SK-N-SH (cell line): Measurements from ENCODE around the gene UBAP1L. TPM values are rescaled to one million over a fixed set of nuclear protein-coding genes. Genes with fewer than 3 reads are reported as not detected.

ENCODE experiments used
- CTCF ChIA-PET: fragments of 300-600, 350-600 bp; formaldehyde crosslinking; extraction: SDS; loops from one replicate; lab custom pipeline; 2021; lab: Yijun Ruan, JAX
- POLR2A ChIA-PET: fragments of 350-600 bp; sonication (Branson Sonifier 250); formaldehyde crosslinking; extraction: SDS; loops from one replicate; lab custom pipeline; 2020; ENCODE audit warnings: antibody characterized with exemption, inconsistent platforms; lab: Yijun Ruan, JAX
- DNase-seq: peaks from one replicate; pipeline ENCODE4 v3.0.0; 2012
- H2AFZ ChIP-seq: fragments of 200-600 bp; sonication (generic); 2 replicates; pipeline ENCODE4 v1.8.1; 2016; ENCODE audit warnings: antibody characterized with exemption, mild to moderate bottlenecking, low read depth
- H3F3A ChIP-seq: fragments of 200-600 bp; sonication (generic); replicated peaks from 2 replicates; pipeline ENCODE3; 2016; ENCODE audit warnings: antibody characterized with exemption, mild to moderate bottlenecking; ENCODE audit not compliant: insufficient read depth
- H3K27ac ChIP-seq, 2 experiments: fragments of 200-500 bp in 1 of 2; fragments of 200-600 bp in 1 of 2; sonication (Bioruptor generic) in 1 of 2; sonication (generic), shearing (Covaris generic) in 1 of 2; 2 replicates each; pipeline versions ENCODE4 v1.5.1 to v1.6.1; 2014 to 2016; ENCODE audit warnings: low read depth in 2 of 2, inconsistent platforms in 1 of 2, low read length in 1 of 2, mild to moderate bottlenecking in 1 of 2, mixed read lengths in 1 of 2
- H3K27me3 ChIP-seq: fragments of 200-600 bp; sonication (generic), shearing (Covaris generic); 2 replicates; pipeline ENCODE4 v1.6.1; 2016; ENCODE audit warnings: mixed run types; ENCODE audit not compliant: insufficient read depth
- H3K36me3 ChIP-seq, 2 experiments: fragments of 200-500 bp in 1 of 2; fragments of 200-600 bp in 1 of 2; sonication (Bioruptor generic) in 1 of 2; sonication (generic) in 1 of 2; replicated peaks in 1 of 2; 2 replicates each; pipeline versions ENCODE3 to v1.5.1; 2014 to 2016; ENCODE audit warnings: low read length in 1 of 2, mild to moderate bottlenecking in 1 of 2; ENCODE audit not compliant: insufficient read depth in 2 of 2, control insufficient read depth in 1 of 2
- H3K4me1 ChIP-seq, 2 experiments: fragments of 200-500 bp in 1 of 2; fragments of 200-600 bp in 1 of 2; sonication (Bioruptor generic) in 1 of 2; sonication (generic), shearing (Covaris generic) in 1 of 2; 2 replicates each; pipeline versions ENCODE4 v1.5.1 to v1.6.1; 2014 to 2016; ENCODE audit warnings: low read depth in 1 of 2, low read length in 1 of 2, mixed run types in 1 of 2; ENCODE audit not compliant: insufficient read depth in 2 of 2, control insufficient read depth in 1 of 2
- H3K4me2 ChIP-seq: fragments of 200-600 bp; sonication (generic), shearing (Covaris generic); 2 replicates; pipeline ENCODE4 v1.6.1; 2017; ENCODE audit warnings: mixed run types
- H3K4me3 ChIP-seq, 2 experiments: fragments of 200-500 bp in 1 of 2; fragments of 200-600 bp in 1 of 2; sonication (Bioruptor generic) in 1 of 2; sonication (generic), shearing (Covaris generic) in 1 of 2; 2 replicates each; pipeline versions ENCODE4 v1.5.1 to v1.8.1; 2014 to 2016; ENCODE audit warnings: low read depth in 2 of 2, inconsistent platforms in 1 of 2, low read length in 1 of 2, mild to moderate bottlenecking in 1 of 2, mixed read lengths in 1 of 2, moderate library complexity in 1 of 2
- H3K79me2 ChIP-seq: fragments of 200-600 bp; sonication (generic); 2 replicates; pipeline ENCODE4 v1.8.1; 2017; ENCODE audit warnings: mild to moderate bottlenecking; ENCODE audit not compliant: insufficient read depth
- H3K9ac ChIP-seq: fragments of 200-600 bp; sonication (generic); 2 replicates; pipeline ENCODE4 v1.6.1; 2017; ENCODE audit warnings: mixed run types
- H3K9me2 ChIP-seq: fragments of 200-600 bp; sonication (generic); 2 replicates; pipeline ENCODE4 v1.6.1; 2017; ENCODE audit warnings: mixed run types
- H3K9me3 ChIP-seq: fragments of 200-600 bp; sonication (generic); 2 replicates; pipeline ENCODE4 v1.6.1; 2017; ENCODE audit warnings: mixed run types, mild to moderate bottlenecking, moderate library complexity
- H4K20me1 ChIP-seq: fragments of 200-600 bp; sonication (generic); 2 replicates; pipeline ENCODE4 v1.6.1; 2017; ENCODE audit warnings: mild to moderate bottlenecking, mixed run types; ENCODE audit not compliant: insufficient read depth
- MXI1 ChIP-seq: IDR thresholded peaks from 2 replicates; pipeline ENCODE4 v1.6.1; 2012; ENCODE audit warnings: mild to moderate bottlenecking, low read depth, low read length, improper control_type of control experiment
- POLR2AphosphoS5 ChIP-seq: IDR thresholded peaks from 2 replicates; pipeline ENCODE4 v1.6.1; 2012; ENCODE audit warnings: low read depth, low read length
- WGBS: methylation state at CpG from one replicate; pipeline ENCODE4 v1.1.6; 2017; ENCODE audit warnings: low lambda C conversion rate; 5-methylcytosine and 5-hydroxymethylcytosine counted together
- polyA plus RNA-seq, 3 experiments: library from polyadenylated mRNA; depleted of rRNA; stranded (reverse); fragments of >200 nt; gene quantifications; 2 replicates each; pipeline ENCODE4 v1.2.3, GENCODE V29; 2012
- small RNA-seq, 7 experiments: library from RNA; depleted of rRNA; stranded (forward); fragments of <200 nt; gene quantifications; one replicate each; pipeline ENCODE3, GENCODE V24; 2012

Gene UBAP1L
- polyA plus RNA-seq, 1 of the 3 experiments (the other 2 are of a cell fraction): 1.8 TPM

DNA sequence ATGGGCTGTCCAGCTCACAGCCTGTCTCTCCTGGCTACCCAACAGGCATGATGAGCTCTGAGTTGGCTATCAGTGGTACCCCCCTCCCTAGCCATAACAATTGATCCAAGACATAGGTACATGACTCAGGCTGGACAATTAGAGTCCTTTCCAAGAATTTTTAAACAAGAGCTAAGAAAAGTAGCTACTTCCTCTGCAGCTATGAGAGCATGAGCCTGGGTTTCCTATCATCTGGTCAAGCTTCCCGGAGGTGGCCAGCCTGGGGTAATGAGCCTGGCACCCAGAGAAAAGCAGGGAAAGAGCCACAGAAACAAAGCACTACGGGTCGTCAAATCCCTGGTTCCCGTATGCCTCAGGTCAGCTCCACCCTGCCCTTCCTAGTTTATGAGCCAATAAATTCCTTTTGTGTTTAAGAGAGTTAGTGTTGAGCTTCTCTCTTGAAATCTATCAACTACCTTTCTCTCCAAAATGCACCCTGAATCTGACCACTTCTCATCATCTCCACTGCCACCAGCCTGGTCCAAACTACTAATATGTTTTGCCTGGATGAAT is 72.1 kb downstream of the UBAP1L start:
- H3K4me2 ChIP-seq: no peak overlapping the region

More for the DNA sequence above, 72.1 kb downstream of the UBAP1L start:
- no peak for DNase-seq
- TF ChIP-seq MXI1: no peak
- TF ChIP-seq POLR2AphosphoS5: no peak
- Histone ChIP-seq H3K4me3 (no peak overlapping the region), H3K4me1 (peaks cover 0 to 7% of the 10 kb centered on the region in 2 experiments; a peak in 1 of 4 replicates), H3F3A (no peaks in the 10 kb centered on the region), H2AFZ (no peak overlapping the region), H3K27me3 (no peaks in the 10 kb centered on the region), H3K9me3 (no peaks in the 10 kb centered on the region), H3K9me2 (no peaks in the 10 kb centered on the region), H4K20me1 (no peaks in the 10 kb centered on the region), H3K27ac (no peak overlapping the region), H3K79me2 (no peaks in the 10 kb centered on the region), H3K36me3 (no peaks in the 10 kb centered on the region), H3K9ac (no peak overlapping the region)
- POLR2A ChIA-PET: no interaction called here
- CTCF ChIA-PET: interaction anchor here (1.2 to 4.2 kb wide), 6 partner anchors 9 to 315 kb away, joined by 3 to 21 read pairs (median 4); partner anchors contain the start of gene RASL12
- 89% methylated on average over 4 of the region's 4 CpGs for WGBS

Small RNA genes lying within 50 kb of the gene (small RNA-seq; reads per million reads assigned to genes)
- 0 reads per million in 7 experiments for gene AC013553.1

Other genes starting within 250 kb of the UBAP1L start
- 7.2 and 8.6 TPM in 2 replicates for gene ANKDD1A, start 203.3 kb downstream of the UBAP1L start, polyA plus RNA-seq (2012; rRNA removed)
- 56.5 and 57.1 TPM in 2 replicates for gene SPG21, start 125.3 kb downstream of the UBAP1L start, polyA plus RNA-seq (2012; rRNA removed)
- gene MTFMT, start 85.6 kb downstream of the UBAP1L start, polyA plus RNA-seq (2012; rRNA removed): 12.1 and 12.7 TPM in 2 replicates
- gene SLC51B, start 69.8 kb downstream of the UBAP1L start, polyA plus RNA-seq (2012; rRNA removed): not detected in 2 replicates
- gene RASL12, start 47.2 kb downstream of the UBAP1L start, polyA plus RNA-seq (2012; rRNA removed): not detected in 2 replicates
- not detected in 2 replicates for gene KBTBD13, start 38.5 kb downstream of the UBAP1L start, polyA plus RNA-seq (2012; rRNA removed)
- gene PDCD7, start 18.6 kb upstream of the UBAP1L start, polyA plus RNA-seq (2012; rRNA removed): 15.3 and 17.5 TPM in 2 replicates
- 12.9 and 17.3 TPM in 2 replicates for gene CLPX, start 70.1 kb upstream of the UBAP1L start, polyA plus RNA-seq (2012; rRNA removed)
- gene CILP, start 96.3 kb upstream of the UBAP1L start, polyA plus RNA-seq (2012; rRNA removed): 0.03 and 0.15 TPM in 2 replicates
- 6.3 and 6.5 TPM in 2 replicates for gene PARP16, start 171.7 kb upstream of the UBAP1L start, polyA plus RNA-seq (2012; rRNA removed)
- not detected in 2 replicates for gene RNU5A-1, start 180.9 kb upstream of the UBAP1L start, polyA plus RNA-seq (2012; rRNA removed)
- not detected in 2 replicates for gene RNU5B-1, start 189.5 kb upstream of the UBAP1L start, polyA plus RNA-seq (2012; rRNA removed)